ENCODE measurements around the gene NKD1. TPM values are rescaled to one million over a fixed set of nuclear protein-coding genes. Genes with fewer than 3 reads are reported as not detected.
A peak's percentile ranks its signal among the peaks of the same experiment; 100 is the strongest.

NKD1 gene
- total RNA-seq, 1 donor from 2014 or later, result 0.43 TPM

GRCh38 chr16:50540711-50541007, 7.5 kb upstream of the NKD1 start:
- H3K9me3 Mint-ChIP-seq (ENCODE audit: unreplicated experiment), result no peaks in the 10 kb centered on the region
- no peak overlapping the region for H3K4me3 Mint-ChIP-seq (ENCODE audit: unreplicated experiment)
- DNase-seq (ENCODE audit: extremely low spot score, unreplicated experiment), result no peak
- peaks cover 74% of the 10 kb centered on the region for H3K27me3 Mint-ChIP-seq (ENCODE audit: unreplicated experiment)
- H3K36me3 Mint-ChIP-seq (ENCODE audit: unreplicated experiment), result no peaks in the 10 kb centered on the region
- no peak overlapping the region for H3K27ac Mint-ChIP-seq (ENCODE audit: unreplicated experiment)
- no peak for TF ChIP-seq CTCF (IDR thresholded peaks at IDR 0.05)
- no peaks in the 10 kb centered on the region for H3K4me1 Mint-ChIP-seq (ENCODE audit: unreplicated experiment)

- Mint-ChIP-seq H3K9me3 (ENCODE audit: unreplicated experiment) (no peaks in the 10 kb centered on the region), H3K27me3 (ENCODE audit: unreplicated experiment) (peaks cover 90% of the 10 kb centered on the region), H3K4me1 (ENCODE audit: unreplicated experiment) (peaks cover 5% of the 10 kb centered on the region), H3K36me3 (ENCODE audit: unreplicated experiment) (no peaks in the 10 kb centered on the region), H3K27ac (ENCODE audit: unreplicated experiment) (no peak overlapping the region), H3K4me3 (ENCODE audit: unreplicated experiment) (no peak overlapping the region)
- DNase-seq (ENCODE audit: extremely low spot score, unreplicated experiment), result no peak
- TF ChIP-seq CTCF (IDR thresholded peaks at IDR 0.05), result no peak
These were observed 5.5 kb upstream of the NKD1 start for GRCh38 chr16:50542703-50543102.

- no peak for TF ChIP-seq CTCF (IDR thresholded peaks at IDR 0.05)
- no peaks in the 10 kb centered on the region for H3K9me3 Mint-ChIP-seq (ENCODE audit: unreplicated experiment)
- no peak overlapping the region for H3K27ac Mint-ChIP-seq (ENCODE audit: unreplicated experiment)
- H3K36me3 Mint-ChIP-seq (ENCODE audit: unreplicated experiment), result no peaks in the 10 kb centered on the region
- no peak overlapping the region for H3K4me3 Mint-ChIP-seq (ENCODE audit: unreplicated experiment)
- H3K4me1 Mint-ChIP-seq (ENCODE audit: unreplicated experiment), result peaks cover 7% of the 10 kb centered on the region
- H3K27me3 Mint-ChIP-seq (ENCODE audit: unreplicated experiment), result peaks cover 75% of the 10 kb centered on the region
- DNase-seq (ENCODE audit: extremely low spot score, unreplicated experiment), result no peak
These were observed 2.1 kb upstream of the NKD1 start for GRCh38 chr16:50546125-50546524.

DNA sequence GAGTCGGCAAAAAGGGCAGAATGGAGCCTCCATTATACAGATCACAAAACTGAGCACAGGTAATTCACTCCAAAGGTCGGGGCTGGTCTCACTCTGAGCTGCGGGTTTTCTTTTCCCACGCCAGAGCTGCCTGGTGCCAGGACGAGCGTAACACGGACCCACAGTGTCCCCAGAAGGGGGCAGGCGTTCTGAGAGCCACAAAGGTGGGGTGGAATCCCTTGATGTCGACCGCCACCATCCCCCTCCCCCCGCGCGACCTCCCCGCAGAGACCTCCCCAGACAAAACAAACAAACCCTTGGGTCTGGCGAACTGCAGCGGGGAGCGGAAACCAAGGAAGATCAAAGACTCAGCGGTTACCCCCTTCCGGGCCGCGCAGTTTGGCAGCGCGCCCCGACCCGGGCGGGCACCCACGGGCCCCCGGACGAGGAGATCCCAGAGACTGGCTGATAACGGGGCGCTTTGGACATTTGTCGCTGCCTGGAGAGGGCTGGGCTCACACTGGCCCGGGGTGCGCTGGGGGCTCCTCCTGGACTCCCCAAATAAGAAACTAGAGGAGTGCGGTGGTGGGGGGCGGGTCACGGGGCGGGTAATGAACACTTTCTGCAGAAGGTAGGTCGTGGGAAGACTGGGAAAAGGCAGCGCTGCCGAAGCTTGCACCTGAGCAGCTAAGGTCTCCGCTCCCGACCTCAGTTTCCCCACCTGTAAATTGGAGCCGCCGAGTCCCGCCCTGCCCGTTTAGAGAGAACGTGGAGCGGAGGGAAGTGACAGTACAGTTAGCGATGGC, 664 bp upstream of the NKD1 start:
- Mint-ChIP-seq H3K4me3 (ENCODE audit: unreplicated experiment) (peak overlapping the region; percentile 64), H3K36me3 (ENCODE audit: unreplicated experiment) (no peaks in the 10 kb centered on the region), H3K27ac (ENCODE audit: unreplicated experiment) (no peak overlapping the region), H3K4me1 (ENCODE audit: unreplicated experiment) (peaks cover 7% of the 10 kb centered on the region), H3K9me3 (ENCODE audit: unreplicated experiment) (no peaks in the 10 kb centered on the region), H3K27me3 (ENCODE audit: unreplicated experiment) (peaks cover 69% of the 10 kb centered on the region)
- DNase-seq (ENCODE audit: extremely low spot score, unreplicated experiment), result no peak
- TF ChIP-seq CTCF (IDR thresholded peaks at IDR 0.05), result no peak

DNA sequence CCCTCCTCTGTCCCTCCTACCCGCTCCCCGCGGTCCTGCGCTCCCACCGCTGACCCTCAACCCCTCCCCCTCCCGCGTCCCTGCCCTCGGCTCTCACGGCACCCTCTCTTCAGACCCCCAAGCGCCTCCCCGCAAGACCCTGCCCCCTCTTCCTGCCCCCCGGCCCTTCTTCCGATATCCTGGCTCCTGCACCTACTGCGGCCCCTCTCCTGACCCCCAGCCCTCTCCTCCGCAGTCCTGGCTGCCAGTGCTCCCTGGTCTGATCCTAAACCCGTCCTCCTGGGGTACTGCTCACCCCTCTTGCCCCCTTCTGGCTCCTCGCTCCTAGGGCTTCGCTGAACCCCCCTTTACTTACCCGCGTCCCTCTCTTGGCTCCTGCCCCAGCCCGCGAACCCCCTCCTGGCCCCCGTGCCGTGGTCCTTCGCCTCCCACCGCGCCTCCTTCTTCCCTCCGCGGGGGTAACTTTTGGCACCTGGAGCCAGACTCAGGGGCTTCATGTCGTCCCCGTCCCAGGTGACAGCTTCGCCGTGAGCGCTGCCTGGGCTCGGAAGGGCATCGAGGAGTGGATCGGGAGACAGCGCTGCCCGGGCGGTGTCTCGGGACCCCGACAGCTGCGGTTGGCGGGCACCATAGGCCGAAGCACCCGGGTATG, 839 bp downstream of the NKD1 start:
- Mint-ChIP-seq H3K36me3 (ENCODE audit: unreplicated experiment) (no peaks in the 10 kb centered on the region), H3K27me3 (ENCODE audit: unreplicated experiment) (peaks cover 67% of the 10 kb centered on the region), H3K4me3 (ENCODE audit: unreplicated experiment) (peak overlapping the region; percentile 52), H3K9me3 (ENCODE audit: unreplicated experiment) (no peaks in the 10 kb centered on the region), H3K4me1 (ENCODE audit: unreplicated experiment) (peaks cover 7% of the 10 kb centered on the region), H3K27ac (ENCODE audit: unreplicated experiment) (no peak overlapping the region)
- DNase-seq (ENCODE audit: extremely low spot score, unreplicated experiment), result no peak
- TF ChIP-seq CTCF (IDR thresholded peaks at IDR 0.05), result no peak
